ENCODE measurements around the gene AHI1. TPM values are rescaled to one million over a fixed set of nuclear protein-coding genes. Genes with fewer than 3 reads are reported as not detected.
A peak's percentile ranks its signal among the peaks of the same experiment; 100 is the strongest.
"Not testable (repeated sequence)": the region's sequence is repeated elsewhere in the genome, so short reads cannot be mapped to it uniquely, and the experiment has no call there.

Gene AHI1
- total RNA-seq, 1 experiment from 2014 or later = 14.1 TPM

- no peaks in the 10 kb centered on the region for H3K9me2 ChIP-seq (replicated peaks; ENCODE audit: insufficient read depth, low read length)
- no peak overlapping the region for H3K4me2 ChIP-seq (ENCODE audit: low read depth, low read length, poor library complexity, severe bottlenecking)
- H3K27me3 ChIP-seq (ENCODE audit: low read length) = no peaks in the 10 kb centered on the region
- no peak overlapping the region for H3K9ac ChIP-seq (ENCODE audit: low read length)
- H3K9me3 ChIP-seq (ENCODE audit: low read length) = no peaks in the 10 kb centered on the region
- H2AFZ ChIP-seq (ENCODE audit: low read length) = no peak overlapping the region
- no peak for DNase-seq
- no peaks in the 10 kb centered on the region for H3K36me3 ChIP-seq (ENCODE audit: insufficient read depth, low read length)
- no peaks in the 10 kb centered on the region for H4K20me1 ChIP-seq (ENCODE audit: insufficient read depth, low read depth, low read length)
- no peaks in the 10 kb centered on the region for H3K4me1 ChIP-seq (ENCODE audit: low read length)
- H3K27ac ChIP-seq (ENCODE audit: low read length) = no peak overlapping the region
- H3K79me2 ChIP-seq (ENCODE audit: low read length) = no peaks in the 10 kb centered on the region
- no peak overlapping the region for H3K4me3 ChIP-seq (ENCODE audit: low read length)
Measured at GRCh38 chr6:135250751-135251497, 246.6 kb downstream of the AHI1 start.

- Histone ChIP-seq H3K9me2 (replicated peaks; ENCODE audit: insufficient read depth, low read length) (no peaks in the 10 kb centered on the region), H3K79me2 (ENCODE audit: low read length) (no peaks in the 10 kb centered on the region), H3K4me1 (ENCODE audit: low read length) (no peaks in the 10 kb centered on the region), H3K36me3 (ENCODE audit: insufficient read depth, low read length) (no peaks in the 10 kb centered on the region), H3K9me3 (ENCODE audit: low read length) (no peaks in the 10 kb centered on the region), H3K9ac (ENCODE audit: low read length) (no peak overlapping the region), H3K27me3 (ENCODE audit: low read length) (no peaks in the 10 kb centered on the region), H4K20me1 (ENCODE audit: insufficient read depth, low read depth, low read length) (no peaks in the 10 kb centered on the region), H3K27ac (ENCODE audit: low read length) (no peak overlapping the region), H3K4me3 (ENCODE audit: low read length) (no peak overlapping the region), H2AFZ (ENCODE audit: low read length) (no peak overlapping the region), H3K4me2 (ENCODE audit: low read depth, low read length, poor library complexity, severe bottlenecking) (no peak overlapping the region)
- DNase-seq = no peak
Measured at GRCh38 chr6:135250234-135250633, 247.3 kb downstream of the AHI1 start.

- not testable (repeated sequence) for H3K36me3 ChIP-seq (ENCODE audit: insufficient read depth, low read length); DNase-seq; H3K27ac ChIP-seq (ENCODE audit: low read length)
Measured at GRCh38 chr6:135246412-135247012, 251.0 kb downstream of the AHI1 start.

GRCh38 chr6:135244805-135245204 lies 252.7 kb downstream of the AHI1 start:
- Histone ChIP-seq H3K9ac (ENCODE audit: low read length) (no peak overlapping the region), H2AFZ (ENCODE audit: low read length) (no peak overlapping the region)

More at GRCh38 chr6:135246412-135247012, 251.0 kb downstream of the AHI1 start:
- not testable (repeated sequence) for H3K9ac ChIP-seq (ENCODE audit: low read length); H3K27me3 ChIP-seq (ENCODE audit: low read length); H2AFZ ChIP-seq (ENCODE audit: low read length); H3K4me1 ChIP-seq (ENCODE audit: low read length); H3K79me2 ChIP-seq (ENCODE audit: low read length); H4K20me1 ChIP-seq (ENCODE audit: insufficient read depth, low read depth, low read length); H3K9me2 ChIP-seq (replicated peaks; ENCODE audit: insufficient read depth, low read length); H3K9me3 ChIP-seq (ENCODE audit: low read length); H3K4me3 ChIP-seq (ENCODE audit: low read length); H3K4me2 ChIP-seq (ENCODE audit: low read depth, low read length, poor library complexity, severe bottlenecking)

DNA sequence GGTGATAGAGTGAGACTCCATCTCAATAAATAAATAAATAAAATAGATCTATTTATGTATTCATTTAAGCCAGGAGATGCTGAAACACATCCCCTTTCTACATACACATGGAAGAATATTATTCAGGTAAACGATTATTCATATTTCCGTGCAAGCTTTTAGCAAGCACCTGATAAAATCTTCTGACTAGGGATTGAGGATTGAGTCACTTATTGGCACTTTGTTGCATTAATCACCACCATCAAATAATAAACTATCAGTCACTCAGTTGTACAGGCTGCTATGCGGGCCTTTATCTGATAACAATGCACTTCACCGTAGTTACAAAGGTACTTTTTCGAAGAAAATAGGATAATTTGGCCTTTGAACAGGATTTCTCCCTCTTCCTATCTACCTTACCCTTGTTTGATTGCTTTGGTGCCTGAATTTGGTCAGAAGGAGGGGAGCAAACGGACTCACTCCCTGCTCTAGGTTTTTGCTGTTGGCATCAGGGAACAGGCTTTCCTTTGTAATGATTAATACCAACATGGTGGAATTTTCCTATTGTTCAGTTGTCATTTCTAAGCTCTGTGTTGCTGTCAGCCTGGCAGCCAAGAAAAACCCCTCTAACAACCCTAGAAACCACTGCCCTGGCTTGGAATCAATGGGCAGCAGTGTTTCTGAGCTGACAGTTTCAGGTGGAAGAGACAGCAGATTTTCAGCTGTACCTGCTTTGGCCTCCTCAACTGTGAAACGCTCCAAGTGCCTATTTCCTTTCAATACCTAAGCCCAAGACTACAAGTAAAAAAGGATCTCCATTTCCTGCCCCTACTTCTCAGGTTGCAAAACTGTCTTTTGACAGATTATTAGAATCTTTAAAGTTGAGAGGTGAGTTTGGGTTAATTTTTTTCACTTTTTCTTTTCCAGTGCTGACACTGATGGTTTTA lies 253.4 kb downstream of the AHI1 start:
- H2AFZ ChIP-seq (ENCODE audit: low read length) = no peak overlapping the region
- no peaks in the 10 kb centered on the region for H4K20me1 ChIP-seq (ENCODE audit: insufficient read depth, low read depth, low read length)
- no peak overlapping the region for H3K4me3 ChIP-seq (ENCODE audit: low read length)
- DNase-seq = no peak
- no peak overlapping the region for H3K9ac ChIP-seq (ENCODE audit: low read length)
- no peak overlapping the region for H3K4me2 ChIP-seq (ENCODE audit: low read depth, low read length, poor library complexity, severe bottlenecking)
- H3K27me3 ChIP-seq (ENCODE audit: low read length) = no peaks in the 10 kb centered on the region
- no peaks in the 10 kb centered on the region for H3K4me1 ChIP-seq (ENCODE audit: low read length)
- no peaks in the 10 kb centered on the region for H3K9me3 ChIP-seq (ENCODE audit: low read length)
- no peaks in the 10 kb centered on the region for H3K79me2 ChIP-seq (ENCODE audit: low read length)
- no peaks in the 10 kb centered on the region for H3K36me3 ChIP-seq (ENCODE audit: insufficient read depth, low read length)
- no peaks in the 10 kb centered on the region for H3K9me2 ChIP-seq (replicated peaks; ENCODE audit: insufficient read depth, low read length)
- no peak overlapping the region for H3K27ac ChIP-seq (ENCODE audit: low read length)

More at GRCh38 chr6:135244805-135245204, 252.7 kb downstream of the AHI1 start:
- no peaks in the 10 kb centered on the region for H3K27me3 ChIP-seq (ENCODE audit: low read length)
- H4K20me1 ChIP-seq (ENCODE audit: insufficient read depth, low read depth, low read length) = no peaks in the 10 kb centered on the region
- H3K4me1 ChIP-seq (ENCODE audit: low read length) = no peaks in the 10 kb centered on the region
- H3K27ac ChIP-seq (ENCODE audit: low read length) = no peak overlapping the region
- no peaks in the 10 kb centered on the region for H3K79me2 ChIP-seq (ENCODE audit: low read length)
- no peaks in the 10 kb centered on the region for H3K36me3 ChIP-seq (ENCODE audit: insufficient read depth, low read length)
- H3K4me2 ChIP-seq (ENCODE audit: low read depth, low read length, poor library complexity, severe bottlenecking) = no peak overlapping the region
- DNase-seq = no peak
- no peaks in the 10 kb centered on the region for H3K9me2 ChIP-seq (replicated peaks; ENCODE audit: insufficient read depth, low read length)
- H3K4me3 ChIP-seq (ENCODE audit: low read length) = no peak overlapping the region
- no peaks in the 10 kb centered on the region for H3K9me3 ChIP-seq (ENCODE audit: low read length)

DNA sequence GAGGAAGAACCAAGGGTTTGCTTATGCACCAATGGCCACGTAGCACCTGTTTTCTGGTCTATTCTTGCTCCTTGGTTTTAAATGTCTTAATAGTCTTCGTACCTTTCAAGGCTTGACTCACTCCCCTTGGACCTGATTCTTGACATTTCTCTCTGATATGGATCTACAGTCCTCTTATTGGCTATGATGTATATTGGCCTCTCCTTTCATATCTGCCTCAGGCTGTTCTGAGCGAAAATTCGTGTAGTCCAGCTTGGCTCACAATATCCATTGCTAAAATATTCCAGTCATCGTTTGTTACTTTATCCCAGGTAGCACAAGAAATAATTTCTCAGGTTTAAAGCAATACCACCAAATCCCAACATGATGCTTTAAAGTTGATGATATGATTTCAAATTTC lies 256.8 kb downstream of the AHI1 start:
- Histone ChIP-seq H3K4me3 (ENCODE audit: low read length) (no peak overlapping the region), H3K79me2 (ENCODE audit: low read length) (no peaks in the 10 kb centered on the region), H3K27me3 (ENCODE audit: low read length) (no peaks in the 10 kb centered on the region), H2AFZ (ENCODE audit: low read length) (0 out of 2 replicates have a peak overlapping the region, but pooled peaks have one; percentile 63), H3K9me3 (ENCODE audit: low read length) (no peaks in the 10 kb centered on the region), H4K20me1 (ENCODE audit: insufficient read depth, low read depth, low read length) (no peaks in the 10 kb centered on the region), H3K27ac (ENCODE audit: low read length) (no peak overlapping the region), H3K9me2 (replicated peaks; ENCODE audit: insufficient read depth, low read length) (no peaks in the 10 kb centered on the region), H3K4me2 (ENCODE audit: low read depth, low read length, poor library complexity, severe bottlenecking) (no peak overlapping the region), H3K9ac (ENCODE audit: low read length) (no peak overlapping the region), H3K4me1 (ENCODE audit: low read length) (peaks cover 4% of the 10 kb centered on the region; the same call in 1 of the 2 replicates), H3K36me3 (ENCODE audit: insufficient read depth, low read length) (no peaks in the 10 kb centered on the region)
- no peak for DNase-seq

GRCh38 chr6:135236732-135237131 lies 260.8 kb downstream of the AHI1 start:
- Histone ChIP-seq H3K9me3 (ENCODE audit: low read length) (no peaks in the 10 kb centered on the region), H3K4me3 (ENCODE audit: low read length) (no peak overlapping the region), H3K79me2 (ENCODE audit: low read length) (no peaks in the 10 kb centered on the region), H3K9ac (ENCODE audit: low read length) (no peak overlapping the region), H3K4me2 (ENCODE audit: low read depth, low read length, poor library complexity, severe bottlenecking) (peak overlapping the region; percentile 2), H4K20me1 (ENCODE audit: insufficient read depth, low read depth, low read length) (no peaks in the 10 kb centered on the region), H2AFZ (ENCODE audit: low read length) (0 out of 2 replicates have a peak overlapping the region, but pooled peaks have one; percentile 54), H3K9me2 (replicated peaks; ENCODE audit: insufficient read depth, low read length) (no peaks in the 10 kb centered on the region), H3K36me3 (ENCODE audit: insufficient read depth, low read length) (no peaks in the 10 kb centered on the region), H3K4me1 (ENCODE audit: low read length) (peaks cover 4% of the 10 kb centered on the region; the same call in 1 of the 2 replicates), H3K27ac (ENCODE audit: low read length) (no peak overlapping the region), H3K27me3 (ENCODE audit: low read length) (no peaks in the 10 kb centered on the region)
- DNase-seq = no peak

GRCh38 chr6:135236319-135236718 lies 261.2 kb downstream of the AHI1 start:
- H3K79me2 ChIP-seq (ENCODE audit: low read length) = no peaks in the 10 kb centered on the region
- H3K4me3 ChIP-seq (ENCODE audit: low read length) = no peak overlapping the region
- no peaks in the 10 kb centered on the region for H4K20me1 ChIP-seq (ENCODE audit: insufficient read depth, low read depth, low read length)
- peaks cover 4% of the 10 kb centered on the region; the same call in 1 of the 2 replicates for H3K4me1 ChIP-seq (ENCODE audit: low read length)
- H3K4me2 ChIP-seq (ENCODE audit: low read depth, low read length, poor library complexity, severe bottlenecking) = peak overlapping the region; percentile 2
- H3K27ac ChIP-seq (ENCODE audit: low read length) = no peak overlapping the region
- no peak overlapping the region for H3K9ac ChIP-seq (ENCODE audit: low read length)
- 0 out of 2 replicates have a peak overlapping the region, but pooled peaks have one; percentile 54 for H2AFZ ChIP-seq (ENCODE audit: low read length)
- H3K9me2 ChIP-seq (replicated peaks; ENCODE audit: insufficient read depth, low read length) = no peaks in the 10 kb centered on the region
- no peaks in the 10 kb centered on the region for H3K27me3 ChIP-seq (ENCODE audit: low read length)
- no peaks in the 10 kb centered on the region for H3K9me3 ChIP-seq (ENCODE audit: low read length)
- no peaks in the 10 kb centered on the region for H3K36me3 ChIP-seq (ENCODE audit: insufficient read depth, low read length)
- DNase-seq = no peak

Measured in Karpas-422 (cell line).